Stomach smooth muscle (tissue), 2 donors: Measurements from ENCODE around the gene ITGA5.
A peak's percentile ranks its signal among the peaks of the same experiment; 100 is the strongest.

Source experiments
- H3K27ac ChIP-seq: one replicate; pipeline ENCODE4 v1.7.0; 2013; ENCODE audit warnings: mild to moderate bottlenecking, low read length, inconsistent platforms
- H3K27me3 ChIP-seq, 2 donors: one replicate each; pipeline ENCODE4 v1.7.0; 2013; ENCODE audit warnings: low read length in 2 of 2; ENCODE audit not compliant: insufficient read depth in 2 of 2, control insufficient read depth in 1 of 2
- H3K36me3 ChIP-seq, 2 donors: one replicate each; pipeline ENCODE4 v1.7.0; 2013; ENCODE audit warnings: low read length in 2 of 2; ENCODE audit not compliant: control insufficient read depth in 2 of 2, insufficient read depth in 2 of 2
- H3K4me1 ChIP-seq: one replicate; pipeline ENCODE4 v1.7.0; 2013; ENCODE audit warnings: low read length; ENCODE audit not compliant: control insufficient read depth, insufficient read depth
- H3K4me3 ChIP-seq, 2 donors: one replicate each; pipeline ENCODE4 v1.7.0; 2013; ENCODE audit warnings: low read length in 2 of 2
- H3K9ac ChIP-seq, 2 donors: one replicate each; pipeline ENCODE4 v1.7.0; 2013; ENCODE audit warnings: low read length in 2 of 2, mild to moderate bottlenecking in 1 of 2
- H3K9me3 ChIP-seq, 2 donors: one replicate each; pipeline ENCODE4 v1.7.0; 2013; ENCODE audit warnings: low read length in 2 of 2; ENCODE audit not compliant: control insufficient read depth in 2 of 2
- donor health status: healthy.
- donor health status: Pancreatic carcinoma.

ITGA5 gene

GRCh38 chr12:54411391-54412241 lies 7.5 kb downstream of the ITGA5 start:
- H3K27ac ChIP-seq = peak overlapping the region; percentile 69
- peak overlapping the region in 1 of 2 donors; percentile 60 for H3K4me3 ChIP-seq
- peaks cover 51% of the 10 kb centered on the region for H3K4me1 ChIP-seq
- no peaks in the 10 kb centered on the region for H3K9me3 ChIP-seq
- peak overlapping the region in 1 of 2 donors; percentile 43 for H3K9ac ChIP-seq
- H3K36me3 ChIP-seq = peaks cover 33 to 48% of the 10 kb centered on the region in 2 donors
- H3K27me3 ChIP-seq = no peaks in the 10 kb centered on the region

- Histone ChIP-seq H3K4me1 (peaks cover 39% of the 10 kb centered on the region), H3K4me3 (no peak overlapping the region), H3K36me3 (peaks cover 51 to 67% of the 10 kb centered on the region in 2 donors), H3K27ac (peak overlapping the region; percentile 11), H3K27me3 (no peaks in the 10 kb centered on the region), H3K9ac (no peak overlapping the region), H3K9me3 (no peaks in the 10 kb centered on the region)
These were observed 9.8 kb downstream of the ITGA5 start for GRCh38 chr12:54409267-54409666.

- Histone ChIP-seq H3K27ac (no peak overlapping the region), H3K4me3 (no peak overlapping the region), H3K27me3 (no peaks in the 10 kb centered on the region), H3K9me3 (no peaks in the 10 kb centered on the region), H3K36me3 (peaks cover 67 to 78% of the 10 kb centered on the region in 2 donors), H3K9ac (peak overlapping the region in 1 of 2 donors; percentile 42), H3K4me1 (peaks cover 20% of the 10 kb centered on the region)
These were observed 11.7 kb downstream of the ITGA5 start for GRCh38 chr12:54407183-54407905.

GRCh38 chr12:54405573-54405972 lies 13.5 kb downstream of the ITGA5 start:
- H3K4me3 ChIP-seq = no peak overlapping the region
- H3K4me1 ChIP-seq = peaks cover 7% of the 10 kb centered on the region
- H3K27me3 ChIP-seq = no peaks in the 10 kb centered on the region
- H3K36me3 ChIP-seq = peaks cover 79 to 88% of the 10 kb centered on the region in 2 donors
- H3K9me3 ChIP-seq = no peaks in the 10 kb centered on the region
- no peak overlapping the region for H3K9ac ChIP-seq
- peak overlapping the region; percentile 37 for H3K27ac ChIP-seq

- no peak overlapping the region for H3K4me3 ChIP-seq
- peaks cover 7% of the 10 kb centered on the region for H3K4me1 ChIP-seq
- H3K9ac ChIP-seq = peak overlapping the region in 1 of 2 donors; percentile 25
- H3K27ac ChIP-seq = peak overlapping the region; percentile 37
- H3K36me3 ChIP-seq = peaks cover 82 to 92% of the 10 kb centered on the region in 2 donors
- no peaks in the 10 kb centered on the region for H3K27me3 ChIP-seq
- no peaks in the 10 kb centered on the region for H3K9me3 ChIP-seq
These were observed 14.0 kb downstream of the ITGA5 start for GRCh38 chr12:54405106-54405505.

GRCh38 chr12:54404061-54405004 lies 14.7 kb downstream of the ITGA5 start:
- H3K4me3 ChIP-seq = no peak overlapping the region
- no peaks in the 10 kb centered on the region for H3K27me3 ChIP-seq
- peak overlapping the region in 1 of 2 donors; percentile 25 for H3K9ac ChIP-seq
- H3K27ac ChIP-seq = peak overlapping the region; percentile 41
- peaks cover 7% of the 10 kb centered on the region for H3K4me1 ChIP-seq
- no peaks in the 10 kb centered on the region for H3K9me3 ChIP-seq
- peaks cover 83 to 93% of the 10 kb centered on the region in 2 donors for H3K36me3 ChIP-seq

GRCh38 chr12:54401119-54401518 lies 17.9 kb downstream of the ITGA5 start:
- peak overlapping the region; percentile 37 for H3K27ac ChIP-seq
- no peaks in the 10 kb centered on the region for H3K27me3 ChIP-seq
- H3K36me3 ChIP-seq = peaks cover 87 to 88% of the 10 kb centered on the region in 2 donors

GRCh38 chr12:54398995-54399793 lies 19.9 kb downstream of the ITGA5 start:
- Histone ChIP-seq H3K4me3 (no peak overlapping the region), H3K9ac (no peak overlapping the region), H3K27ac (no peak overlapping the region), H3K9me3 (no peaks in the 10 kb centered on the region), H3K36me3 (peaks cover 85 to 86% of the 10 kb centered on the region in 2 donors), H3K4me1 (peaks cover 3% of the 10 kb centered on the region), H3K27me3 (no peaks in the 10 kb centered on the region)

More at GRCh38 chr12:54401119-54401518, 17.9 kb downstream of the ITGA5 start:
- Histone ChIP-seq H3K4me1 (peaks cover 10% of the 10 kb centered on the region), H3K4me3 (no peak overlapping the region), H3K9me3 (no peaks in the 10 kb centered on the region), H3K9ac (no peak overlapping the region)

GRCh38 chr12:54398218-54398617 lies 20.8 kb downstream of the ITGA5 start:
- no peak overlapping the region for H3K27ac ChIP-seq
- H3K27me3 ChIP-seq = no peaks in the 10 kb centered on the region
- no peak overlapping the region for H3K9ac ChIP-seq
- peaks cover 3% of the 10 kb centered on the region for H3K4me1 ChIP-seq
- H3K36me3 ChIP-seq = peaks cover 76 to 77% of the 10 kb centered on the region in 2 donors
- H3K9me3 ChIP-seq = no peaks in the 10 kb centered on the region
- no peak overlapping the region for H3K4me3 ChIP-seq
